DMS53 treated with DMSO at 0.1 percent for 48 hours (cell line): ENCODE results near the gene PACS2.
"Not testable (repeated sequence)": the region's sequence is repeated elsewhere in the genome, so short reads cannot be mapped to it uniquely, and the experiment has no call there.

ENCODE experiments used
- DNase-seq: peaks from one replicate; lab custom pipeline; 2025; ENCODE audit not compliant: unreplicated experiment; lab: John Stamatoyannopoulos, UW

Gene PACS2

DNA sequence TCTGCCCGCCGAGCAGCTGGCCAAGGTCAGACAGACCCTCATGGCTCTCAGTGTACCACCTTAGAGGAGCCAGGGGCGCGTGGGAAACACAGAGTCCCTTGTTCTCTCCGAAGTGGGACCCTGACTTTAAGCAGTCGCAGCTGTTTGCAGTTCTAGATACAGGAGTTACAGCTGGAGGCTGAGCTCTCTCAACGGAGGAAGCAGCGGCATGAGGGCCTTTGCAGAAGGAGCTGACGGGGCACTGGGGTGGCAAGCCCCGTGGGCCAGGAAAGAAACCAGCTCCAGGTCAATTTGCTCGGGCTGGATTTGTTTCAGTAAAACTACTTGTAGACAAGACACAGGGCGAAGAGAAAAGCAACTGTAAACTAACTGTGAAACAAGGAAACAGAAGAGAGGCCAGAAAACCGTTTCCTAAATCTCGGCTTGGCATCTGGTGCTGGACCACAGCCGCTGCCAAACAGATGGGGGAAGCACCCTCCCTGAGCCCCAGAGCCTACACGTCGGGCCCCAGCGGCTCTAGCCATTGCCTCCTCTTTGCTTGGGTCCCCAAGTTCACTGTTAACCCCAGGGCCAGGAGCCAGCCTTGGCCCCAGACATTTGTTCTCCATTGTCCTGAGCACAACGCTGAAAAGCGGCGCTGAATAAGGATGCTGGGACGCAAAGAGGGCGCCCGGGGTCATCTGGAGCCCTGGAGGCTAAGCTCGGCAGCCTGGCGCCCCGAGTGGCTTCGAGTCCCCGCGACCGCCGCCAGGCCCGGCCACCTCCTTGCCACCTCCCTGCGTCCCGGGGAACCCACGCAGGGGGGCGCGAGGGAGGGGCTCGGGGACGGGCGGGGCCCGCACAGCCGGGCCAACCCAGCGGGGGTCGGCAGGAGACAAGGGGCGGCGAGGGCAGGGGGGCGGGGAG lies 914 bp upstream of the PACS2 start:
- DNase-seq: no peak

DNA sequence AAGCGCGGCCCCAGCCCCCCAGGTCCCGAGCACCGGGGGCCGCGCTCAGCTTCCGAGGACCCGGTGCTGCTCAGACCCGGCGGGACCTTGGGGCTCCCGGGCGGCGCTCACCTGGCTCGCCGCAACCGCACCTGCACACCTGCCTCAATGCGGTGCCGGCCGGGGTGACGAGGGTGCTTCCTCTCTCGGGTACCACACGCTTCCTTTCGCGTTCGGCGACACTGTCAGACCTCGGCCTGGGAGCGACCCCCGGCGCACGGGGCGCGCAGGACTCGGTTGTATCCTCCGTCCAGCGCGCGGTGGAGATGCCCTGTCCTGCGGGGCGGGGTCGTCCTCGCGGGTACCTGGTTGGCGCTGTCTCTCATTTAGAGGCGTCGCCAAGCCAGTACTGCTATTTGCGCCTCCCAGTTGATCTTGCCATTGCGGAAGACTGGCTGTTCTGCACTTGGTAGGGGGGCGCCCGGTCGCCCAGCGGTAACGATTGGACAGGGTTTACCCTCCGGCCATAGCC lies 718 bp downstream of the PACS2 start:
- DNase-seq: no peak

DNA sequence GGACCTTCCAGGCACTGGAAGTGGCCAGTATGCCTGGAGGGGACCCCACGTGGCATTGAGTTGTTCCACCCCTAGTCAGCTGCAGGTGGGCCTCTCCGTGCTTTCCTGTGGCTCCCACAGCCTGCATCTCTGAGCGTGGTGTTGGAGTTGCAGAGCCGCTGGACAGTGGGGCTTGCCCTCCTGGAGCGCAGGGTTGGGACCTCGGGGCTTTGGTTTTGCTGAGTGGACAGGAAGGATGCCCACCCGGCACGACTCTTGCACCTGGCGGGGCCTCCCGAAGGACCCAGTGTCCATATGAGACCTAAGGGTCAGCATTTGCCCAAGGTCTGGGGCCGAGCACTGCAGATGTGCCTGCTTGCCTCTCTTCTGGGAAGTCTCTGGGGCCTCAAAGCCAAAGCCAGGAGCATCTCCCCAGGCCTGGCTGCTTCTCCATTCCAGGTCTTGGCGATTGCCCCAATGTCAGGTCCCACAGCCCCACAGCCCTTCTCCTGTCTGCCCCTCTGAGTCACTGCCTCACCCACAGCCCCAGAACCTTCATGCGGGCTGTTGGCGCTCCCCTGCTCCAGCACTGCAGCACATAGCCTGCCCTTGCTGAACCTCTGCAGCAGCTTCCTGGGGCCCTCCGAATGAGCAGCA lies 1.5 kb downstream of the PACS2 start:
- no peak for DNase-seq

DNA sequence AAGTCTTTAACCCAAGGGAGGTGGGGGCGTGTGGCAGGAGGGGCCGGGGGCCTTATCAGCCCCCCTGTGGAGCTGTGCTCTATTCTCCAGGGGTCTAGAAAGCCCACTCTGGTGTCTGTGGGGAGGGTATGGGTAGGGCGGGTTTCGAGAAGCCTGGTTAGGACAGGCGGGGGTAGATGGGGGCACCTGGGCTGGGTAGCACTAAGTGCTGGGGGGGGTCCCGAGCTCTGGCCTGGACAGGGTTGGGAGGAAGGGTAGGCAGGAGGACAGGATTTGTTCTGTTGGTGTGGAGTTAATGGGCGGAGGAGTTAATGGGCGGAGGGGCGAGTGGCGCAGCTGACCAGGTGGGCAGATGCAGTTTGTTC lies 2.0 kb downstream of the PACS2 start:
- DNase-seq: no peak

DNA sequence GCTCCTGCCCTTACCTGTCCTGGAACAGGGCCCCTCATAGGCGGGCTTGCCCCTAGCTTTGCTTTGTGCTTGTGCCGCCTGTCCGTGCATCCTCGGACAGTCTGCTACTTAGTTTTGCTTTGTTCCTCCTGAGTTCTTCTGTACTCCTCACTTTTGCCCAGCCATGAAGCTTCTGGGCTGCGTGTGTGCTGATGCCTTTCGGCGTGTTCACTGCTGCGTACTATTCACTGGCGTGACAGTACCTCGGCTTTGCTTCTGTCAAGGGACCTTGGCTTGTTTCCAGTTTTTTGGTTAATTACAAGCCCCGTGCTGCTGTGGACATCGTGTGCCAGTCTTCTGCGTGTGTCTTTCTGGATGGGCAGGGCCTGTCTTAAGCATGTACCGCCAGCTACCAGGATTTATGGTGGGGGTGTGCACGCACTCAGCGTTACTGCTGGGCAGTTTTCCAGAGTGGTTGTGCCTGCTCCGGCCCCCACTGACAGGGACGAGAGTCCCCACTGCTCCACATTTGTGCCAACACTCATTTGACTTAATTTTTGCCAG lies 2.5 kb downstream of the PACS2 start:
- no peak for DNase-seq

DNA sequence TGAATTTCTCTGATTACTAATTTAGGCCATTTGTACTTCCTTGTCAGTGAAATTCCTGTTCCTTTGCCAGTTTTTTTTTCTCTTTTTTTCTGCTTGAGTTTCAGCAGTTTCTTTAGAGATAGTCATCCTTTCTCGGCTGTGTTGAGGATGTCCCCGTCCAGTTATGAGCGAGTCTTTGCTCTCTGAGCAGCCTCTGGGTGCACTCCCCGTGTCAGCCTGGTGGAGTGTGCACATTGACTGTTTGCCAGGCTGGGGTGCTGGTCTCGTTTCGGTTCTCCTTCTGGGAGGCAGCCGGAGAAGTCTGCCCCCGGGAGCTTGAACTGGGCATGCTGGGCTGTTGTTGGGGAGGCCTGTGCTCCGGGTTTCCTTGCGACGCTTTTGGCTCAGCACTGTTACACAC lies 3.0 kb downstream of the PACS2 start:
- no peak for DNase-seq

DNA sequence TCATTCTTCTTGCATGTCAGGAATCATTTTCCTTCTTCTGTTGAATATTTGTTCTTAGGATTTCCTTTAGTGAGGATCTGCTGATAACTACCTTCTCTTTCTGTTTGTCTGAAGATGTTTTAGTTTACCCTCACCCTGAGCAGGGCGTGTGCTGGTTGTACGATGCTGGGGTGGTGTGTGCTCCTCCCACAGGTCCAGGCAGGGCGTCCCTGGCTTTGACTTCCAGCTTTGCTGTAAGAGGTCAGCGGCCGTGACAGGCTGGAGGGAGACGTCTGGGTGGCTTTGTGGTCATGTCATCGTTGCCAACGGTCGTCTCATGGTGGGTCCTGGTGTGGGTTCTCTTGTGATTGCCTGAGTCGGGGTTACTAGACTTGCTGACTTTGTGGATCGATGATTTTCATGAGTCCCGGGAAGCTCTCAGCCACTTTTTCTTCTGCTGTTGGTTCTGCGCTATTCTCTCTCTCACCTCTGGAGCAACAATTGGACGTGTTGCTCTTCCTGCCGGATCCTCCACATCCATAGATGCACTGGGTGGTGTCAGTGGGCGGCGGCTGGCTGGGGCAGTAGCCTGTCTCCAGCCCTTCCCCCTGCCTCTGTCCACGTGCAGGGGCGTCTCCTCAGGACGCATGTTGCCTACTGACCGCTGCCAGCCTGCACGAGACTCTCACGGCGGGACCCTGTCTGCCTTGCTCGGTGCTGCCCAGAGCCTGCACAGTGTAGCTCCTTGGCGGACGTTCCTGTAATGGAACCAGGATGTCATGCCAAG lies 8.4 kb downstream of the PACS2 start:
- DNase-seq: no peak

DNA sequence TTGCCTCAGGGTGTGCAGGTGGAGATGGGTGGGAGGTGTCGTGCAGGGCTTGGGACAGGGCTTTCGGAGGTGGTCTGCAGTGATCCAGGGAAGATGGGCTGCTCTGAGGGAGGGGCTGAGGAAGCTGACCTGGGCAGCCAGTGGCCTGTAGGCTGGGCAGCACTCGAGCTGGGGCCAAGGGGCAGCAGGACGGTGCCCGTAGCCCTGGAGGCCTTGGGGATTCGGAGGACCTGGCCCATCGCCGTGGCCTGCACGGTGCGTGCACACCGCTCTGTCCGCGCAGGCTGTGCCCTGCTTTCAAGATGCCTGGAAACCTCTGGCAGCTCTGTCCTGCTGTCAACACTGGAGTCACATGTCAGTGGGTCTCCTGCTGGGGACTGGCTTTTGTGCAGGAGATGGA lies 9.1 kb downstream of the PACS2 start:
- no peak for DNase-seq

DNA sequence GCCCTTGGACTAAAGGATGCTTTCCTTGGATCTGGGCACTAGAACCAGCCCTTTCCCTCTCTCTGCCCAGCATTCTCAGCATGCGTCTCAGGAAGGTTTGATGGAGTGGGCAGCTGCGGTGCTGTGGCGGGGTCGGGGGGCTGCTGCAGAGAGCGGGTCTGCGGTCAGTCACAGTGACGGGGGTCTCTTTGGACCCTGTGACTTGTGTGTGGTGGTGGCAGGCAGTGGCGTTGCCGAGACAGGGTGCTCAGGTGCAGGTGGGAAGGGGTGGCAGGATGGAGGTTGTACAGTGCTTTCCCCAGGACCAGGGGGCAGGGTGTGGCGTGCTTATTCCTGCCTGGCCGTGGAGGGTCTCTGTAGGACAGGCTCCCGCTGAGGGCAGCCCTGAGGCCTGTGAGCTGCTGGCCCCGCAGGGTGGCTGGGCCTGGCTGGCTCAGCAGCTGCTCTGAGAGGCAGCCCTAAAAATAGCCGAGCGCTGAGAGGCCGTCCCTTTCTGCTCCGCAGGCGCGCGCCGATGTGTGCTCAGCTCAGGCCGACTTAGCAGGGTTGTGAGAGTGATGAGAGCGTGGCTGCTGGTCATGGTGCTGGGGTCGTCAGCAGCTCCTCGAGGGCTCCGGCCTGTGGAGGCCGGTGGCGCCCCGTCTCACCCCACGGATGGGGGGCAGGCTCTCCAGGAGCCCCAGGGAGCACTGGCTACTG lies 9.7 kb downstream of the PACS2 start:
- DNase-seq: no peak

DNA sequence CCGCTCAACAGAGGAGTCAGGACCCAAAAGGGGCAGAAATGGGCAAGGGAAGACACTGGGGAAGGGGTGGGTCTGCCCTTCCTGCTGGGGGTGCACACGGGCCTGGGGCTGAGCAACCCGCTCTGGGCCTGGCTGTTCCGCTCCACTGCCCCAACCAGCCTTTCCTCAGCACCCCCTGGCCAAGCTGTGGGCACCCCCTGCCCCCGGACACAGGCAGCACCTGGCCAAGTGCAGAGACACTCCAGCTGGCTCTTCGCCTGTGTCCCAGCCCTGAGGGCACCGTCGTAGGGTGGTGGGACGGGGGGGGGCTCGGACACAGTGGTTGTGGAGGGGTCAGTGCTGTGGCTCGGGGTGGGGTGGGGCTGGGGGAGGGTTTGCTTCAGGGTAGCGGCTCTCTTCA lies 10.3 kb downstream of the PACS2 start:
- no peak for DNase-seq

DNA sequence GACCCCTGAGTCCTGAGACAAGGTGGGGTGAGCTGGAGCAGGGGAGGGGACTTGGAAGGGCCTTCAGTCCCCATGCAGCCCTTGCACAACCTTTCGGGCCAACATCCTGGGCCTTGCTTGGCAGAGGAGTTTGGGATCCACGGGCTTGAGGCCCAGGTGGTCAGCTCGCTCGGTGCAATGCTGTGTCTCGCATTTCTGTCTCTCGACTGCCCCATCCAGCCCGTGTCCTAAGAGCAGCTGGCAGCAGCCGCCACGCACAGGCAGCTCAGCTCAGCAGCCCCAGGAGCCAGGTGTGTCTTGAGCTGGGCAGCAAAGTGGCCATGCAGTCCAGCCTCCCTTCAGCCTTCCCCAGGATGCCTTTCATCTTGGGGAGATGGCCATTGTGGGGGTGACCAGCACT lies 10.8 kb downstream of the PACS2 start:
- no peak for DNase-seq

DNA sequence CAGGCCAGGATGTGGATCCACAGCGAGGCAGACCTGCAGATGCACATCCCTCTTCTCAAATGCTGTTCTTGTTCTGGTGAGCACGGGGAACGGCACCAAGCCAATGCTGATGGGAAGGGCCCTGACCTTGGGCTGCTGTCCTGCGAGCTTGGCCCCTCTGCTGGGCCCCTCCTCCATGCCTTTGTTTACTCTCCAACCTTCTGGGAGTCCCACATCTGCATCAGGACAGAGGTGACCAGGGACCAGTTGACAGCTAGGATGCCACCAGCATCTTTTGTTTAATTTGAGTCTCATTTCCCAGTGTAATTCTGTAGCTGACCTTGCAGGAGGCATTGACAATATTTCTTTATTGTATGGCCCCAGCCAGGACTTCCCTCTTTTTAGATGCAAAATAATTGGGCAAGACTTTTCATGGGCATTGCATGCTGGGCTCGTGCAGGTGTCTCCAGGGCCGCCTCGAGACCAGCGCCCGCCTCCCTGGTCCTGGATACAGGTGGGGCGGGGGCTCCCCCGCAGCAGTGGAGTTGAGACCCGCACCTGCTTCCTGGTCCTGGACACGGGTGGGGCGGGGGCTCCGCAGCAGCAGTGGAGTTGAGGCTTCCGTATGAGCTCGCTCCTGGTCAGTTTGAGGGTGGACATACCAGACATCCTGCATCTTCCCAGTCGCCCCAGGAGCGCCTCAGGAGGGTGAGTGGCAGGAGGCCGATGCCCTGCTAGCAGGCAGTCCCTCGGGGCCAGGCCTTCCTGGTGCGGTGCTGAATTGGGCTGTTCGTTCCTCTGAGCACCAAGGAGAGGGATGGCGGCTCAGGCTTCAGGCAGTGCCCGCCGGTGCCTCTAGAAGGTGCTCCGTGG lies 11.4 kb downstream of the PACS2 start:
- no peak for DNase-seq

DNA sequence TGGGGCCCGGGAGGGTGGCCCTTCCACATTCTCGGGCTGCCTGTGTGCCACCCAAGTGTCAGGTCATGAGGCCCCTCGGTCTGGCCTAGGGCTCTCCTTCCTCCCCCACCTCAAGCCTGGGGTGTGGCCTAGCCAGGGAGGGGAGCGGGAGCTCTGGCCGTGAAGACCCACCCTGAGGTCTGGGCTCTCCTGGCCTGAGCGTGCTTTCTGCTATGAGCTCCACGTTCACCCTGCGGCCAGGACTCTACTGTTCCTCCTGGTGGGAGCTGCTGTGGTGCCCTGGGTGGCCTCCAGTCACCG lies 12.0 kb downstream of the PACS2 start:
- DNase-seq: no peak

DNA sequence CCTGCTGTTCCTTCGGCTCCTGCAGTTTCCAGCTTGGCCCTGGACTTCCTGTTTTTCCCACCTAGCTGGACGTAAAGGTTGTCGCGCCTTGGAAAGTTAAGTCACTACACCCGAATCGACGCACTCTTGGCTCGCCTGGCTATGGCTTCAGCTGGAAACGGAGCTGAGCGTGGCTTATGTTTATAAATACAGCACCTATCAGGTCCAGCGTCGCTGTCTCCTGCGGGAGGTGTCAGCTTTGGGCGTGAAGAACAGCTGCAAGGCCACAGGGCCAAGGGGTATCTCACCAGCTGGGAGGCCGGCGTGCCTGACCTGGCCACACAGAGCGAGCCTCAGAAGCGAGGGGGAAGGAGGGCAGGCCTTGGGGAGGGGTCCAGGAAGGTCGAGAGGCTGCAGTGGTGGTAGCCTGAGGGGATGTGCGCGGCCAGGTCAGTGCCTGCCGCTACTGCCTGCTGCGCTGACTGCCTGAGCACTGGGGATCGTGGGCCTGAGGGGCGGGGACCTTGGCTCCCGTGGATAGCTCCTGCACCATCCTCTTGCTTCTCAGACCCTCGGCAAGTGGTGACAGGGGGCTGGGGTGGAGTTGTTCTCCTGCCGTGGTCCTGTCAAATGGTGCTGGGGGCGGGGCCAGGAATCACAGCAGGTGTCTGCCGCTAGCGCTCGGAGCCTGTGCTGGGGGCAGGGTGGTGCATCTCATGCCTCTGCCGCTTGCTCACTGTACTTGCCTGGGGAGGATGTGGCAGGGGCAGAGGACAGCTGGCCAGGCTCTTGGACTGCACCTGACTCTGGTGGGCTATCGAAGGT lies 12.5 kb downstream of the PACS2 start:
- DNase-seq: no peak

DNA sequence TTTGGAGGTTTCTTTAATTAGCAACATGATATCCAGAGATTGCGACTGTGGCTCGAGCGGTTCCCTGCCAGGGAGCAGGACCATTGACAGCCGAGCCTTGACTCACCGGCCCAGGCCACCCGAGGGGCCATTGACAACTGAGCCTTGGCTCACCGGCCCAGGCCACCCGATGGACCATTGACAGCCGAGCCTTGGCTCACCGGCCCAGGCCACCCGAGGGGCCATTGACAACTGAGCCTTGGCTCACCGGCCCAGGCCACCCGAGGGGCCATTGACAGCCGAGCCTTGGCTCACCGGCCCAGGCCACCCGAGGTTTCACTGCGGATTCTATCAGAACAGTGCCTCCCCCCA lies 13.1 kb downstream of the PACS2 start:
- not testable (repeated sequence) for DNase-seq

DNA sequence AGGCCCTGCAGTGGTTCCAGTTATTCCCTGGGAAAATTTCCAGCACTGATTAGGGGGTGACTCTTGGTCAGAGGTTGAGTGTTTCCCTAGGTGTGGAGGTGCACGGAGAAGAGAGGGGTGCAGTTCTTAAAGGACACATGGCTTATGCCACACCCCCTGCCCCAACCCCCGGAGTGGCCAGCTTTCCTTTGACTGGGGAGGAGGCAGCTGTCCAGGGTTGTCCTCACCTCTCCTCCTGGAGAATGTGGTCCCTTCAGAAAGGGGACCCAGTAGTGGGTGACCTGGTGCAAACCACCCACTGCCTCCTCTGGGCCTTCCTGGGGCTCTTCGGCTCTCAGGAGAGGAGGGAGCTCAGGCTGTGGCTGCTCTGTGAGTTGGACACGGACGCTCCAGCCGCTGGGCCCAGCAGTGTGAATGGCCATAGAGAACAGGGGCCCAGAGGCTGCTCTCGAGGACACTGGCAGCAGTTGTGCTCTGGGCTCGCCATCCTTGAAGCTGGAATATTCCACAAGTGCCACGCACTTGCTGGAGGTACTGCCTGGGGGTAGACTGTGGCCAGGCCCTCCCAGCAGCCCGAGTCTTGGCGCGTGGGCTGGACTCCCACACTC lies 13.6 kb downstream of the PACS2 start:
- no peak for DNase-seq

DNA sequence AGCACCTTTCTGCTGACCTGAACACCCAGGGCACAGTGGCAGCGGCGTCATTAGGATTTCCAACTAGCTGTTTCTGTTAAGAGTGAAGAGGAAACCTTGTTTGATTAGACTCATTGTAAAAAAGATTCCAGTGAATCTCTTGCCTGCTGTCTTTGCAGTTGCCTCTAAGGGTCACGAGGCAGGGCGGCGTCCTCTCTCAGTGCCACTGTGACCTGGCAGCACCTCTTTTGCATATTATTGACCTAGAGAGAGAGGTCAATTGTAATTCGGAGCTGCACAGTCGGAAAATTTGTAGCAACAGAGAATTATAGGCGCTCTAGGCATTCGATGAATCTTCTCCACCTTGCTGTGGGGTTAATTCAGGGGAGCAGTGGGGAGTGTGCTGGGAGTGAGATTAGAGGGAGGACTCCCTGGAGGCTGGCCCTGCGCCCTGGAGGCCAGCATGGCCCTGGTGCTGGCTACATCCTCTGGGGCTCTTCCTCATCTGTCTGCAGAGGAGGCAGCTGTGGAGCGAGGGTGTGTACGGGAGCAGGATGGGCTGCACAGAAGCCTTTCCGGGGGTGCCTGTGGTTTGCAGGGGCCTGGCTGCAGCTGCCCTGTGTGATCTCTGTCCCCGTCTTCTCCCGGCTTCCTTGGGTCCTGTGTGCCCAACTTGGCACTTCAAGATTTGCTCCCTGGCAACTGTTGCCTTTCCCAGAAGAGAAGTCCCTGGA lies 14.3 kb downstream of the PACS2 start:
- DNase-seq: no peak

DNA sequence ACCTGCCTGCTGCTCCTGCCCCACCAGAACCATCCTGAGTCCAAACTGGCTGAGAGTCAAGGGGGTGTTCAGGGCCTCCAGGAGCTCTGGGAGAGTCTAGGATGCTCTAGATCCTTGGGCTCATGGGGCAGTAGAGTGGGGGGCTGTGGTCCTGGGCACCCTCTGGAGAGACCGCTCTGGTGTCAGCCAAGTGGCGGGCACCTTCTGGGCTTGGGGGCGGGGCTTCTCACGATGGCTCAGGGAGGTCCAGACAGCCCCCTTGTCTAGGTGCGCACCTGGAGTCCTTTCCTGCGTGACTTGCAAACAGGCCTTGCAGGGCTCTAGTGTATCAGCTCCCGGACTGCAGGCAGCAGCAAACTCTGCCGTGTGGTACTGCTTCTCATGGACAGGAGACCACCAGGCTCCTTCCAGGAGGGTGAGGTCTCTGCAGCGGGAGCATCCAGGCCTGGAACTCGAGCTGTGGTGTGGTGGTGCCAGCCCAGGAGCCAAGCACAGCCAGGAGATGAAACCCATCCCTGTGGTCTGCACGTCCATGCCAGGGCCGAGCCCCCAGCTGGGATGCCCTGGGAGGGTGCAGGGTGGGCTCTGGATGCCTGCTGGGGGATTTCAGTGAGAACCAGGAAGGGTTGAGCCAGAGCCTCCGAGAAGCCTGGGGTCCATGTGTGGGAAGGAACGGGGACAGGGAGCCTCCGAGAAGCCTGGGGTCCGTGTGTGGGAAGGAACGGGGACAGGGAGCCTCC lies 15.0 kb downstream of the PACS2 start:
- no peak for DNase-seq
